ENCODE data around the gene RAB40C.

RAB40C gene

GRCh38 chr16:668519-669171, 78.8 kb downstream of the RAB40C start:
- no peak for DNase-seq (ENCODE audit: low spot score)

- DNase-seq (ENCODE audit: low spot score): no peak
Observed at GRCh38 chr16:669666-670065, 79.8 kb downstream of the RAB40C start.

- DNase-seq (ENCODE audit: low spot score): no peak
Observed at GRCh38 chr16:670485-671352, 80.9 kb downstream of the RAB40C start.

- no peak for DNase-seq (ENCODE audit: low spot score)
Observed at GRCh38 chr16:671353-672131, 81.7 kb downstream of the RAB40C start.

GRCh38 chr16:672371-672770, 82.5 kb downstream of the RAB40C start:
- DNase-seq (ENCODE audit: low spot score): no peak

- DNase-seq (ENCODE audit: low spot score): no peak
Observed at GRCh38 chr16:672851-673250, 83.0 kb downstream of the RAB40C start.

- no peak for DNase-seq (ENCODE audit: low spot score)
Observed at GRCh38 chr16:673399-673991, 83.6 kb downstream of the RAB40C start.

- no peak for DNase-seq (ENCODE audit: low spot score)
Observed at GRCh38 chr16:674214-674881, 84.5 kb downstream of the RAB40C start.

GRCh38 chr16:674968-675883, 85.4 kb downstream of the RAB40C start, which contains the start of gene RHBDL1:
RHBDL1 (plus strand) TSS chr16:675671; CDS start chr16:675791, 120 bp downstream.
- DNase-seq (ENCODE audit: low spot score): no peak

- DNase-seq (ENCODE audit: low spot score): no peak
Observed at GRCh38 chr16:675884-676564, 86.2 kb downstream of the RAB40C start.

- no peak for DNase-seq (ENCODE audit: low spot score)
Observed at GRCh38 chr16:676565-676902, 86.7 kb downstream of the RAB40C start.

- DNase-seq (ENCODE audit: low spot score): peak; percentile 44
Observed at GRCh38 chr16:676913-677312, 87.0 kb downstream of the RAB40C start.

GRCh38 chr16:677316-678190, 87.7 kb downstream of the RAB40C start:
- DNase-seq (ENCODE audit: low spot score): no peak

GRCh38 chr16:678209-678857, 88.5 kb downstream of the RAB40C start:
- DNase-seq (ENCODE audit: low spot score): no peak

Measured in CD4-positive, alpha-beta T cell treated with Interleukin-2 at 100 ng/mL for 4 hours (primary cell).